NCI-H1436 (cell line): ENCODE data around the gene IARS2.
A peak's percentile ranks its signal among the peaks of the same experiment; 100 is the strongest.
"Not testable (repeated sequence)": the region's sequence is repeated elsewhere in the genome, so short reads cannot be mapped to it uniquely, and the experiment has no call there.

ENCODE experiments used
- DNase-seq: peaks from one replicate; lab custom pipeline; 2025; lab: John Stamatoyannopoulos, UW

IARS2 gene

GRCh38 chr1:220164517-220164916 is 70.6 kb downstream of the IARS2 start:
- no peak for DNase-seq

- DNase-seq = no peak
These were observed 72.9 kb downstream of the IARS2 start for GRCh38 chr1:220166853-220167252.

- not testable (repeated sequence) for DNase-seq
These were observed 76.0 kb downstream of the IARS2 start for GRCh38 chr1:220169887-220170286.

GRCh38 chr1:220170836-220171526 is 77.0 kb downstream of the IARS2 start:
- no peak for DNase-seq

- no peak for DNase-seq
These were observed 82.6 kb downstream of the IARS2 start for GRCh38 chr1:220176540-220176939.

GRCh38 chr1:220182111-220182510 is 88.2 kb downstream of the IARS2 start:
- DNase-seq = no peak

GRCh38 chr1:220182656-220183055 is 88.7 kb downstream of the IARS2 start:
- DNase-seq = no peak

- DNase-seq = no peak
These were observed 90.6 kb downstream of the IARS2 start for GRCh38 chr1:220184506-220184905.

- no peak for DNase-seq
These were observed 92.8 kb downstream of the IARS2 start for GRCh38 chr1:220186752-220187151.

GRCh38 chr1:220188538-220188937 is 94.6 kb downstream of the IARS2 start:
- DNase-seq = no peak

- DNase-seq = peak; percentile 40
These were observed 95.9 kb downstream of the IARS2 start for GRCh38 chr1:220189750-220190347.

- peak; percentile 30 for DNase-seq
These were observed 101.8 kb downstream of the IARS2 start for GRCh38 chr1:220195701-220196100.
